Coronary artery (tissue), 2 donors: ENCODE data around the gene BAIAP2L1.

ENCODE experiments used
- DNase-seq: peaks from one replicate; pipeline ENCODE4 v3.0.0-alpha.2; 2017; ENCODE audit warnings: low spot score
- H3K27ac ChIP-seq, 2 donors: fragments of 200-600 bp; sonication (generic); one replicate each; pipeline ENCODE4 v1.5.1; 2016 to 2019
- H3K4me3 ChIP-seq: fragments of 200-600 bp; sonication (generic); 2 replicates; pipeline ENCODE4 v1.5.1; 2016; ENCODE audit warnings: mild to moderate bottlenecking, moderate library complexity
- CTCF ChIP-seq: fragments of 200-600 bp; sonication (generic); IDR thresholded peaks from one replicate; pipeline ENCODE4 v1.5.1; 2019; ENCODE audit warnings: antibody characterized with exemption

The BAIAP2L1 gene

GRCh38 chr7:98375664-98376063 is 25.2 kb downstream of the BAIAP2L1 start:
- no peak for TF ChIP-seq CTCF
- Histone ChIP-seq H3K4me3 (no peak overlapping the region), H3K27ac (no peak overlapping the region)
- no peak for DNase-seq

- no peak for DNase-seq
- TF ChIP-seq CTCF, result no peak
- Histone ChIP-seq H3K4me3 (no peak overlapping the region), H3K27ac (no peak overlapping the region)
These were observed 26.6 kb downstream of the BAIAP2L1 start for GRCh38 chr7:98374285-98374680.

GRCh38 chr7:98372993-98373392 is 27.9 kb downstream of the BAIAP2L1 start:
- Histone ChIP-seq H3K27ac (no peak overlapping the region), H3K4me3 (no peak overlapping the region)
- no peak for TF ChIP-seq CTCF
- DNase-seq, result no peak

- DNase-seq, result no peak
- Histone ChIP-seq H3K4me3 (no peak overlapping the region), H3K27ac (no peak overlapping the region)
- TF ChIP-seq CTCF, result no peak
These were observed 31.2 kb downstream of the BAIAP2L1 start for GRCh38 chr7:98369726-98370125.

GRCh38 chr7:98368716-98369115 is 32.2 kb downstream of the BAIAP2L1 start:
- Histone ChIP-seq H3K4me3 (no peak overlapping the region), H3K27ac (no peak overlapping the region)
- DNase-seq, result no peak
- no peak for TF ChIP-seq CTCF

GRCh38 chr7:98366562-98366938 is 34.3 kb downstream of the BAIAP2L1 start:
- Histone ChIP-seq H3K4me3 (no peak overlapping the region), H3K27ac (no peak overlapping the region)
- DNase-seq, result no peak
- no peak for TF ChIP-seq CTCF

GRCh38 chr7:98365863-98366561 is 34.9 kb downstream of the BAIAP2L1 start:
- no peak for DNase-seq
- TF ChIP-seq CTCF, result no peak
- H3K4me3 ChIP-seq, result no peak overlapping the region
- peak overlapping the region in 1 of 2 donors; percentile 10 for H3K27ac ChIP-seq
